Measurements from ENCODE around the gene ATP5PD.

ATP5PD gene

GRCh38 chr17:75090871-75091854 is 44.4 kb upstream of the ATP5PD start:
- no peak for DNase-seq (ENCODE audit: low read depth)
- H3K4me3 ChIP-seq (ENCODE audit: control insufficient read depth, low read depth, low read length): no peak overlapping the region
- TF ChIP-seq, protein P1, sequence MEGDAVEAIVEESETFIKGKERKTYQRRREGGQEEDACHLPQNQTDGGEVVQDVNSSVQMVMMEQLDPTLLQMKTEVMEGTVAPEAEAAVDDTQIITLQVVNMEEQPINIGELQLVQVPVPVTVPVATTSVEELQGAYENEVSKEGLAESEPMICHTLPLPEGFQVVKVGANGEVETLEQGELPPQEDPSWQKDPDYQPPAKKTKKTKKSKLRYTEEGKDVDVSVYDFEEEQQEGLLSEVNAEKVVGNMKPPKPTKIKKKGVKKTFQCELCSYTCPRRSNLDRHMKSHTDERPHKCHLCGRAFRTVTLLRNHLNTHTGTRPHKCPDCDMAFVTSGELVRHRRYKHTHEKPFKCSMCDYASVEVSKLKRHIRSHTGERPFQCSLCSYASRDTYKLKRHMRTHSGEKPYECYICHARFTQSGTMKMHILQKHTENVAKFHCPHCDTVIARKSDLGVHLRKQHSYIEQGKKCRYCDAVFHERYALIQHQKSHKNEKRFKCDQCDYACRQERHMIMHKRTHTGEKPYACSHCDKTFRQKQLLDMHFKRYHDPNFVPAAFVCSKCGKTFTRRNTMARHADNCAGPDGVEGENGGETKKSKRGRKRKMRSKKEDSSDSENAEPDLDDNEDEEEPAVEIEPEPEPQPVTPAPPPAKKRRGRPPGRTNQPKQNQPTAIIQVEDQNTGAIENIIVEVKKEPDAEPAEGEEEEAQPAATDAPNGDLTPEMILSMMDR (conservative IDR thresholded peaks at IDR 0.05; ENCODE audit: control insufficient read depth, insufficient read depth, low read depth, low read length): no peak

GRCh38 chr17:75088465-75089417 is 42.0 kb upstream of the ATP5PD start:
- DNase-seq (ENCODE audit: low read depth): peak; percentile 60
- peak overlapping the region; percentile 46 for H3K4me3 ChIP-seq (ENCODE audit: control insufficient read depth, low read depth, low read length)
- TF ChIP-seq, protein P1 (conservative IDR thresholded peaks at IDR 0.05; ENCODE audit: control insufficient read depth, insufficient read depth, low read depth, low read length): no peak

- TF ChIP-seq, protein P1 (conservative IDR thresholded peaks at IDR 0.05; ENCODE audit: control insufficient read depth, insufficient read depth, low read depth, low read length): no peak
- peak; percentile 65 for DNase-seq (ENCODE audit: low read depth)
Observed at GRCh38 chr17:75087558-75088453, 41.0 kb upstream of the ATP5PD start, which contains the start of gene SLC16A5. SLC16A5 (plus strand) TSS chr17:75087954; CDS start chr17:75093637, 5,683 bp downstream.

GRCh38 chr17:75087182-75087557 is 40.4 kb upstream of the ATP5PD start:
- peak overlapping the region; percentile 46 for H3K4me3 ChIP-seq (ENCODE audit: control insufficient read depth, low read depth, low read length)
- TF ChIP-seq, protein P1 (conservative IDR thresholded peaks at IDR 0.05; ENCODE audit: control insufficient read depth, insufficient read depth, low read depth, low read length): no peak

More at GRCh38 chr17:75087558-75088453, 41.0 kb upstream of the ATP5PD start, which contains the start of gene SLC16A5:
- peak within 1 kb of the TSS; percentile 46 for H3K4me3 ChIP-seq (ENCODE audit: control insufficient read depth, low read depth, low read length)

GRCh38 chr17:75086496-75087181 is 39.9 kb upstream of the ATP5PD start:
- no peak for DNase-seq (ENCODE audit: low read depth)
- TF ChIP-seq, protein P1 (conservative IDR thresholded peaks at IDR 0.05; ENCODE audit: control insufficient read depth, insufficient read depth, low read depth, low read length): no peak
- no peak overlapping the region for H3K4me3 ChIP-seq (ENCODE audit: control insufficient read depth, low read depth, low read length)

More at GRCh38 chr17:75087182-75087557, 40.4 kb upstream of the ATP5PD start:
- no peak for DNase-seq (ENCODE audit: low read depth)

All from fibroblast of mammary gland (primary cell).